Endothelial cell (in vitro differentiated cells): Measurements from ENCODE around the gene BCL7A. TPM values are rescaled to one million over a fixed set of nuclear protein-coding genes. Genes with fewer than 3 reads are reported as not detected.

Source experiments
- DNase-seq: peaks from one replicate; pipeline ENCODE4 v3.0.0; 2021; ENCODE audit warnings: low spot score
- H3K27ac Mint-ChIP-seq: one replicate; pipeline ENCODE4 v1.8.0; 2021; ENCODE audit warnings: mixed read lengths, inconsistent platforms; ENCODE audit not compliant: unreplicated experiment
- H3K27me3 Mint-ChIP-seq: one replicate; pipeline ENCODE4 v1.8.0; 2021; ENCODE audit warnings: mild to moderate bottlenecking, moderate library complexity, mixed read lengths, inconsistent platforms; ENCODE audit not compliant: unreplicated experiment
- H3K36me3 Mint-ChIP-seq: one replicate; pipeline ENCODE4 v1.8.0; 2021; ENCODE audit warnings: mild to moderate bottlenecking, low read depth, mixed read lengths, inconsistent platforms; ENCODE audit not compliant: unreplicated experiment
- H3K4me1 Mint-ChIP-seq: one replicate; pipeline ENCODE4 v1.8.0; 2021; ENCODE audit warnings: mild to moderate bottlenecking, mixed read lengths, inconsistent platforms; ENCODE audit not compliant: unreplicated experiment
- H3K4me3 Mint-ChIP-seq: one replicate; pipeline ENCODE4 v1.8.0; 2021; ENCODE audit warnings: mild to moderate bottlenecking, mixed read lengths, inconsistent platforms; ENCODE audit not compliant: unreplicated experiment
- H3K9me3 Mint-ChIP-seq: one replicate; pipeline ENCODE4 v1.8.0; 2021; ENCODE audit warnings: mixed read lengths, inconsistent platforms; ENCODE audit not compliant: unreplicated experiment
- total RNA-seq: library from RNA; stranded (reverse); fragmentation: NEBNext Ultra II Directional; extraction: Animal tissue kit (Norgen Biotek cat#: 25700); gene quantifications from one replicate; pipeline ENCODE4 v1.2.1, GENCODE V29; 2021; ENCODE audit not compliant: unreplicated experiment
- TF ChIP-seq, protein P1 (sequence below): fragments of 200-600 bp; sonication (generic); IDR thresholded peaks from one replicate; pipeline ENCODE4 v1.5.0; 2021; ENCODE audit warnings: antibody characterized with exemption; ENCODE audit not compliant: unreplicated experiment

The BCL7A gene
- total RNA-seq, 1 donor from 2014 or later = 6.2 TPM

DNA sequence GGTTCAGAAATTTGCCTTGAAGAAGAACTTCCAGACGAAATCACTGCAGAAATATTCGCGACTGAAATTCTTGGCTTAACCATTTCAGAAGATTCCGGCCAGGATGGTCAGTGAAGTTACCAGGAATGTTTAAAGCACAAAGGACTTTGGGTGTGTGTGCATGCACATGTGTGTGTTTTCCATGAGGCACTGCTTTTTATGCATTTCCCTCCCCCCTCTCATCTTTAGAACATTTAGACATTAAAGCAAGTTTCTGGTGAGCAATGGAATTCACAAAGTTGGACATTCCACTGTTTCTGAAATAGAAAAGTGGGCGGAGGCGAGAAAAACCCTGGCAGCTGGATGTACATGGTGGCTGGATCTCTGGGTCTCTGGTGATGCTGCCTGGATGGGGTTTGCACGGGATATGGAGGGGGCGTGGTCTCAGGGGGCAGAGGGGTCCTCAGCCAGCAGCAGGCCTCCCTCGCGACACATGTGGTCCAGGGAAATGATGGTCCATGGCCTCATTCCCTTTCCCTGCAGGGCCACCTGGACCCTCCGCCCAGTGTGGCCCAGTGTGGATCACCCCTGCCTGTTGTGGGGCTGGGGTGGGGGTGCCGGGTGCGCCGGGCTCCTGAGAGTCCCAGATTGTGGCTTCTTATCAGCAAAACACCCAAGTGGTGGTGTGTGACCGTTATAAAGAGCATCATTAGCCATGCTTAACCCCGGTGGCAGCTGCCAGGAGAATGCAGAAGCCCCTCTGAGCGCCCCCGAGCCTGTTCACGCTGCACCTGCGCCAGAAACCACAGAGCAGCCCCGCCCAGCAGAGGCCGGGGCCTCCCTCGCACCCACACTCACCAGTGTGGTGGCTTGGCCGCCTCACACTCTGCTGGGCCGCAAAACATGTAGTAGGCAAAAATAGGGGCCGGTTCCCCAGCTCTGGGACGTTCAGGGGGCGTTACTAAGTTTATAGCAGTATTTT lies 17.8 kb upstream of the BCL7A start:
- Mint-ChIP-seq H3K27me3 (peaks cover 6% of the 10 kb centered on the region), H3K9me3 (no peaks in the 10 kb centered on the region), H3K4me1 (no peaks in the 10 kb centered on the region), H3K4me3 (no peak overlapping the region), H3K27ac (no peak overlapping the region), H3K36me3 (no peaks in the 10 kb centered on the region)
- no peak for DNase-seq
- TF ChIP-seq, protein P1, sequence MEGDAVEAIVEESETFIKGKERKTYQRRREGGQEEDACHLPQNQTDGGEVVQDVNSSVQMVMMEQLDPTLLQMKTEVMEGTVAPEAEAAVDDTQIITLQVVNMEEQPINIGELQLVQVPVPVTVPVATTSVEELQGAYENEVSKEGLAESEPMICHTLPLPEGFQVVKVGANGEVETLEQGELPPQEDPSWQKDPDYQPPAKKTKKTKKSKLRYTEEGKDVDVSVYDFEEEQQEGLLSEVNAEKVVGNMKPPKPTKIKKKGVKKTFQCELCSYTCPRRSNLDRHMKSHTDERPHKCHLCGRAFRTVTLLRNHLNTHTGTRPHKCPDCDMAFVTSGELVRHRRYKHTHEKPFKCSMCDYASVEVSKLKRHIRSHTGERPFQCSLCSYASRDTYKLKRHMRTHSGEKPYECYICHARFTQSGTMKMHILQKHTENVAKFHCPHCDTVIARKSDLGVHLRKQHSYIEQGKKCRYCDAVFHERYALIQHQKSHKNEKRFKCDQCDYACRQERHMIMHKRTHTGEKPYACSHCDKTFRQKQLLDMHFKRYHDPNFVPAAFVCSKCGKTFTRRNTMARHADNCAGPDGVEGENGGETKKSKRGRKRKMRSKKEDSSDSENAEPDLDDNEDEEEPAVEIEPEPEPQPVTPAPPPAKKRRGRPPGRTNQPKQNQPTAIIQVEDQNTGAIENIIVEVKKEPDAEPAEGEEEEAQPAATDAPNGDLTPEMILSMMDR = no peak

DNA sequence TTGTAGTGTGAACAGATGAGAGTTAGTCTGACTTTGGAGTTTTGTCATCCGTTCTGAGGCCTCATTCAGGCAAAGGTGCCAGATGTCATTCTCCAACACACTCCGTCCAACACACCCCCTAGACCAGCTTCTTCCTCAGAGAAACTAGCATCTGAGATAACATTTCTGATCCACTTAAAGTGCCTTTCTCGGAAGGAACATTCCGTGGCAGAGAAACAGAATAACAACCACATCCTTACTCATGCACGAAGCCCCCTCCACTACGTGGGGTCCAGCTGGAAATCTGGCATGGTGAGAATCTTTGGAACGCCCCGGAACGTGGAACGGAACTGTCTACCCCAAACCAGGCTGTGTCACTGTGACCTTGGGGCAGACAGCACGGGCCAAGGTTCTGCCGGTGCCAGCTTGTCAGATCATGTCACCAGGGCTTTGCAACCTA lies 17.0 kb upstream of the BCL7A start:
- H3K27ac Mint-ChIP-seq = no peak overlapping the region
- no peaks in the 10 kb centered on the region for H3K9me3 Mint-ChIP-seq
- no peak for DNase-seq
- no peak overlapping the region for H3K4me3 Mint-ChIP-seq
- H3K27me3 Mint-ChIP-seq = peaks cover 4% of the 10 kb centered on the region
- TF ChIP-seq, protein P1 = no peak
- no peaks in the 10 kb centered on the region for H3K36me3 Mint-ChIP-seq
- no peaks in the 10 kb centered on the region for H3K4me1 Mint-ChIP-seq

DNA sequence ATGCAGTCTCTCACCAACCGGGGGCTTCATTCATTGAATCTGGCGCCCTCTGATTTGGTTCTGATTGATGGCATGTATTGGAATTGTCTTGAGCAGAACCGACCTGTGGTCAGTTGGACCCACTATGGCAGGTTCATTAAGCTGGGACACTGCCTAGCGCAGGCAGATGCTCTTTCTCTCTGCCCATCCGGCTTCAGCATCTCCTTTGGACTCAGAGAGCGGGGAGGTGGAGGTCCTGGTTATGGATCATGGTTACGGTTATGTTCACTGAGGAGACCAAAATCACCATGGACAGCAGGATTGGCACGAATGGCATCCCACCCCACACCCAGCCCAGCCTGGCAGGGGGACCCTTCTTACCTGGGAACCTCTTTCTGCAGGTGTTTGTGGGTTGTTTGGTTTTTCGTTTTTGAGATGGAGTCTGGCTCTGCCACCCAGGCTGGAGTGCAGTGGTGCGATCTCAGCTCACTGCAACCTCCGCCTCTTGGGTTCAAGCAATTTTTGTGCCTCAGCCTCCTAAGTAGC lies 16.4 kb upstream of the BCL7A start:
- Mint-ChIP-seq H3K4me1 (no peaks in the 10 kb centered on the region), H3K9me3 (no peaks in the 10 kb centered on the region), H3K4me3 (no peak overlapping the region), H3K36me3 (no peaks in the 10 kb centered on the region), H3K27me3 (peaks cover 2% of the 10 kb centered on the region), H3K27ac (no peak overlapping the region)
- no peak for DNase-seq
- TF ChIP-seq, protein P1 = no peak

DNA sequence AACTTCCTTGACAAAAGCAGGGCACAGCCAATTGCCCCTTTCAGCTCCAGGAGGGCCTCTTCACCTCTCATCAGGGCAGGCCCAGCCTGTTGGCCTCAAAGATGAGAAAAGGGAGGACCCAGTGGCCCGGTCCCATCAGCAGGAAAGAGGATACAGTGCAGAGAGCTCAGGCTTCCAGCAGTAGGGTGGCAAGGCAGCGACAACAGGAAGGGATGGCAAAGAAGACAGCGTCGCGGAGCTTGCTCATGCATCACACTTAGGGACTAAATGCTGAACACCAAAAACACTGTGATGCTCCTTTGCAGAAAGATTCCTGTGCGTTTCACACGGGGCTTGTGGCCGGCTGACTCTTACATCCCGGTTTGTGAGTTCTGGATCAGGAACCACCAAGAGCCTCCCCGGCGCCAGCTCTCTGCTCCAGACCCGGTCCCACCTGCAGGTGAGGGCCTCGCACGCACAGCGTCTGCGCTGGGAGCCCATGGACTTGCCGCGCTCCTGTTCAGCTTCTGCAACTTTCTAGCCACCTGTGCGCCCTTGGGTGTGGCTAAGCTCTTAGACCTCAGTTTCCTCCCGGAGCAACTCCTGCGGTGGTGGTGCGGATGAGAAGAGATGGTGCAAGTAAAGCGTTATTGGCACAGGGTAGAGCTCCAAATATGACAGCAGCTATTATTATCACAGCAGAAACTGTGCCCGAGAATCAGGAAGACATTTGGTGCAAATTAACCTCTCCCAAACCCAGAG lies 15.3 kb upstream of the BCL7A start:
- TF ChIP-seq, protein P1 = no peak
- no peak overlapping the region for H3K27ac Mint-ChIP-seq
- H3K27me3 Mint-ChIP-seq = peaks cover 2% of the 10 kb centered on the region
- DNase-seq = no peak
- no peaks in the 10 kb centered on the region for H3K9me3 Mint-ChIP-seq
- no peak overlapping the region for H3K4me3 Mint-ChIP-seq
- H3K36me3 Mint-ChIP-seq = no peaks in the 10 kb centered on the region
- H3K4me1 Mint-ChIP-seq = no peaks in the 10 kb centered on the region
